HEK293T (cell line): ENCODE data around the gene USP24.

Experiments used
- CTCF ChIA-PET: fragments of 350-600 bp; formaldehyde crosslinking; extraction: SDS; loops from one replicate; lab custom pipeline; 2021; ENCODE audit warnings: antibody characterized with exemption, inconsistent platforms; lab: Yijun Ruan, JAX
- POLR2A ChIA-PET: fragments of 350-600 bp; formaldehyde crosslinking; extraction: SDS; loops from one replicate; lab custom pipeline; 2020; ENCODE audit warnings: antibody characterized with exemption, inconsistent platforms; lab: Yijun Ruan, JAX
- DNase-seq: peaks from one replicate; pipeline ENCODE4 v3.0.0; 2012; ENCODE audit warnings: mixed read lengths; ENCODE audit errors: extremely low spot score
- ARNT ChIP-seq: fragments of 450-650 bp; IDR thresholded peaks from 2 replicates; pipeline ENCODE4 v1.6.1; 2017; ENCODE audit warnings: mild to moderate bottlenecking
- BHLHE40 ChIP-seq: fragments of 450-650 bp; IDR thresholded peaks from 2 replicates; pipeline ENCODE4 v1.6.1; 2016; ENCODE audit warnings: mild to moderate bottlenecking, moderate library complexity, borderline replicate concordance
- CTBP1 ChIP-seq: fragments of 450-650 bp; IDR thresholded peaks from 2 replicates; pipeline ENCODE4 v1.6.1; 2016; ENCODE audit warnings: borderline replicate concordance
- ELF4 ChIP-seq: fragments of 450-650 bp; IDR thresholded peaks from 2 replicates; pipeline ENCODE4 v1.6.1; 2017; ENCODE audit warnings: antibody characterized with exemption
- FOXA1 ChIP-seq: fragments of 450-650 bp; IDR thresholded peaks from 2 replicates; pipeline ENCODE4 v1.6.1; 2016; ENCODE audit warnings: mild to moderate bottlenecking
- FOXK2 ChIP-seq: fragments of 450-650 bp; IDR thresholded peaks from 2 replicates; pipeline ENCODE4 v1.6.1; 2016; ENCODE audit warnings: mild to moderate bottlenecking
- FOXM1 ChIP-seq: fragments of 450-650 bp; IDR thresholded peaks from 2 replicates; pipeline ENCODE4 v1.6.1; 2017; ENCODE audit warnings: mild to moderate bottlenecking, borderline replicate concordance
- HDGF ChIP-seq: fragments of 450-650 bp; IDR thresholded peaks from 2 replicates; pipeline ENCODE4 v1.6.1; 2017; ENCODE audit warnings: antibody characterized with exemption, borderline replicate concordance
- L3MBTL2 ChIP-seq: fragments of 450-650 bp; conservative IDR thresholded peaks from 2 replicates; pipeline ENCODE4 v1.6.1; 2016; ENCODE audit warnings: mild to moderate bottlenecking
- LEF1 ChIP-seq: fragments of 450-650 bp; IDR thresholded peaks from 2 replicates; pipeline ENCODE4 v1.6.1; 2017; ENCODE audit warnings: mild to moderate bottlenecking, borderline replicate concordance
- NFRKB ChIP-seq: fragments of 450-650 bp; IDR thresholded peaks from 2 replicates; pipeline ENCODE4 v1.6.1; 2016; ENCODE audit warnings: mild to moderate bottlenecking, moderate library complexity
- SP1 ChIP-seq: fragments of 450-650 bp; IDR thresholded peaks from 2 replicates; pipeline ENCODE4 v1.6.1; 2017
- SUZ12 ChIP-seq: fragments of 450-650 bp; IDR thresholded peaks from 2 replicates; pipeline ENCODE4 v1.6.1; 2016; ENCODE audit warnings: mild to moderate bottlenecking
- TARDBP ChIP-seq: fragments of 450-650 bp; IDR thresholded peaks from 2 replicates; pipeline ENCODE4 v1.6.1; 2016
- ZNF384 ChIP-seq: fragments of 450-650 bp; IDR thresholded peaks from 2 replicates; pipeline ENCODE4 v1.6.1; 2016
- TF ChIP-seq, protein P1 (sequence below): fragments of 450-650 bp; IDR thresholded peaks from 2 replicates; pipeline ENCODE4 v1.6.1; 2016

USP24 gene

DNA sequence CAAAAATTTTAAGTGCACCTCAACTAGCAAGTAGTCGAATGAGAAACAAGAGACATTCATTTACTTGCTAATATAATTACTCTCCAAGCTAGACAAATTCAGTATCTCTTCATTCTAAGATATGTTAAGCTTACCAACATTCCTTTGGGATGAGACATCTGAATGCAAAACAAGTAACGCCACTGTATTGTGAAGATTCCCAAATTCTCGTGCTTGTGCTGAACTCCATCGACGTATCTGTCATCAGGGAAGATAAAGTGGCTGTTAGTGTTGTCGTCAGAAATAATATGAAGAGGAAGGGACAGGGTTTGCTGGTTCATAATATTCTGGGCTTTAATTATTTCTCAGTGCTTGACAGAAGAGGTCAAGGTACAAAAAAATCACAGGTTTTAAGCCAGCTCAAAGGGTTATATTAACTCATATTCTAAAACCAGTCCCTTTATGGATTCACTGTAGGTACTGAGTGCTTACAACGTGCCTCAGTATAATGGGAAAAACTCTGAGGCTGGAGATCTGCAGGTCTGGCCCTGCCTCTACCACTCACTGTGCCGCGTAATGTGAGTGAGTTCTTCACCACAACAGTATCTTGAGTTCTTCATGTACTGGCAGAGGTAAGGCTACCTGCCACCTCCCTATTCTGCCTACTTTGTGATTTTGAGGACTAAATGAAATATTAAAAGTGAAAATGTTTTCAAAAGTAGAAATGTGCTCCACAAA lies 133.8 kb downstream of the USP24 start:
- TF ChIP-seq FOXK2: no peak
- no peak for TF ChIP-seq SP1
- TF ChIP-seq SUZ12: no peak
- TF ChIP-seq FOXM1: no peak
- TF ChIP-seq TARDBP: no peak
- TF ChIP-seq NFRKB: no peak
- no peak for TF ChIP-seq HDGF
- TF ChIP-seq BHLHE40: no peak
- ChIA-PET CTCF (interaction anchor here (0.8 kb wide), 1 partner anchor 10 kb away, joined by 5 read pairs; no protein-coding TSS in a partner anchor), POLR2A (no interaction called here)
- no peak for DNase-seq

DNA sequence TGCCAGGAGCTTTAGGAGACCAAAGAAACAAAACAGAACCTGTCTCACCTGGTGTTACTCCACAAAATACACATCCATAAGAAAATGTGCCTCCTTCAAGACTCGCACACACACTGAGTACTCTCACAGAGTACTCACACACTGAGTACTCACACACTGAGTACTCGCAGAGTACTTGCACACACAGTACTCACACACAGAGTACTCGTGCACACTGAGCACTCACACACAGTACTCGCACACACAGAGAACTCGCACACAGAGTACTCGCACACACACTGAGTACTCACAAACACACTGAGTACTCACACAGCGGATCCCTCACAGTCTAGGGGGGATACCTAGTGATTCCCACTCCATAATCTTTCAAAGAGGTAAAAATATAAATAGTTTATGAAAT lies 135.5 kb downstream of the USP24 start:
- CTCF ChIA-PET: interaction anchor here (0.6 kb wide), 1 partner anchor 105 kb away, joined by 3 read pairs; no protein-coding TSS in a partner anchor
- TF ChIP-seq SUZ12 (no peak), FOXK2 (no peak), BHLHE40 (no peak), FOXM1 (no peak), TARDBP (no peak), SP1 (no peak), L3MBTL2 (no peak), HDGF (no peak), CTBP1 (no peak)
- no peak for DNase-seq
- POLR2A ChIA-PET: no interaction called here

DNA sequence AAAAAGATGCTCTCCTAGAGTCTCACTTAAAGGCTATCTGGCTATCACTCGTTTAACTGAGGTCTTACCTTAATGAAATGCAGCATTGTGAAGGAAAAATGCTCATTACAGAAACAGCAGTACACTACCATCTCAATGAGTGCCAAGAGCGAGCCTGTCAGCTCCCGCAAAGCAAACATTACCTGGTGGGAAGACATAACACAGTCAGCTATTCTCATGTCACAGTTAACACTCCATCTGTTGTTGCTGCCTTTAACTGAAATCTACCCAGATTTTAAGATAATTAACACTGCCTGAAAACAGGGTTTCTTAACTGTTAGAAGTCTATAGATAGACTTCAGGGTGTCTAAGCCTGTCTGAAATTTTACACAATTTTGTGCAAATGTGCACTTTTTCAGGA lies 136.7 kb downstream of the USP24 start:
- ChIA-PET CTCF (no interaction called here), POLR2A (no interaction called here)
- TF ChIP-seq FOXM1 (no peak), L3MBTL2 (no peak), SP1 (no peak), CTBP1 (no peak), LEF1 (no peak), FOXA1 (no peak), ELF4 (no peak), TARDBP (no peak), ARNT (no peak), HDGF (no peak), SUZ12 (no peak), NFRKB (no peak), ZNF384 (no peak), FOXK2 (no peak), BHLHE40 (no peak)
- TF ChIP-seq, protein P1, sequence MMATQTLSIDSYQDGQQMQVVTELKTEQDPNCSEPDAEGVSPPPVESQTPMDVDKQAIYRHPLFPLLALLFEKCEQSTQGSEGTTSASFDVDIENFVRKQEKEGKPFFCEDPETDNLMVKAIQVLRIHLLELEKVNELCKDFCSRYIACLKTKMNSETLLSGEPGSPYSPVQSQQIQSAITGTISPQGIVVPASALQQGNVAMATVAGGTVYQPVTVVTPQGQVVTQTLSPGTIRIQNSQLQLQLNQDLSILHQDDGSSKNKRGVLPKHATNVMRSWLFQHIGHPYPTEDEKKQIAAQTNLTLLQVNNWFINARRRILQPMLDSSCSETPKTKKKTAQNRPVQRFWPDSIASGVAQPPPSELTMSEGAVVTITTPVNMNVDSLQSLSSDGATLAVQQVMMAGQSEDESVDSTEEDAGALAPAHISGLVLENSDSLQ: no peak
- no peak for DNase-seq

- TF ChIP-seq TARDBP: no peak
- POLR2A ChIA-PET: no interaction called here
- no peak for DNase-seq
- CTCF ChIA-PET: no interaction called here
These were observed 138.8 kb downstream of the USP24 start for GRCh38 chr1:55076356-55076755.

DNA sequence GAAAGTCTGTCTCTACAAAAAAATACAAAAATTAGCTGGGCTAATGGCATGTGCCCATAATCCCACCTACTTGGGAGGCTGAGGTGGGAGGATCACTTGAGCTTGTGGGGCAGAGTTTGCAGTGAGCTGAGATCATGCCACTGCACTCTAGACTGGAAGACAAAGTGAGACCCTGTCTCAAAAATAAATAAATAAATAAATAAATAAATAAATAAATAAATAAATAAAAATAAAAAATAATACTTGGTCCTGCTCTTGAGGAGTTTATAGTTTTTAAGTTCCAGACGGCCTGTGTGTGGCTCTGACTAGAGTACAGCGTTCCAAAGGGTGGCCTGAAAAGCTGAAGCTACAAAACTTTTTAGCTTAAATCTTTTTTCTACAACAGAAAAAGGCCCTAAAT lies 140.7 kb downstream of the USP24 start:
- DNase-seq: no peak
- ChIA-PET POLR2A (no interaction called here), CTCF (no interaction called here)
- TF ChIP-seq CTBP1 (no peak), NFRKB (no peak), ARNT (no peak), FOXM1 (no peak), HDGF (no peak), ELF4 (no peak), BHLHE40 (no peak), L3MBTL2 (no peak), TARDBP (no peak), SP1 (no peak), LEF1 (no peak), SUZ12 (no peak)
- TF ChIP-seq, protein P1: no peak

- ChIA-PET POLR2A (no interaction called here), CTCF (interaction anchor here (0.6 kb wide), 1 partner anchor 92 kb away, joined by 3 read pairs; no protein-coding TSS in a partner anchor)
- DNase-seq: no peak
- TF ChIP-seq, protein P1: no peak
- no peak for TF ChIP-seq TARDBP
- TF ChIP-seq BHLHE40: no peak
- TF ChIP-seq FOXK2: no peak
- TF ChIP-seq LEF1: no peak
- no peak for TF ChIP-seq SP1
- TF ChIP-seq HDGF: no peak
- no peak for TF ChIP-seq SUZ12
These were observed 141.8 kb downstream of the USP24 start for GRCh38 chr1:55073187-55073916.
